ENCODE measurements around the gene TGFB1.

Gene TGFB1

GRCh38 chr19:41321600-41322270, 32.0 kb downstream of the TGFB1 start:
- H3K36me3 ChIP-seq (ENCODE audit: control insufficient read depth, insufficient read depth, low read length), result peaks cover 31% of the 10 kb centered on the region
- no peak overlapping the region for H3K27ac ChIP-seq (ENCODE audit: low read depth, low read length)
- H3K9ac ChIP-seq (ENCODE audit: low read length), result no peak overlapping the region
- peaks cover 27% of the 10 kb centered on the region for H3K4me1 ChIP-seq (ENCODE audit: control insufficient read depth, insufficient read depth, low read length)
- H3K4me3 ChIP-seq (ENCODE audit: low read length), result no peak overlapping the region
- H3K27me3 ChIP-seq (ENCODE audit: control insufficient read depth, insufficient read depth, low read length), result no peaks in the 10 kb centered on the region

- Histone ChIP-seq H3K4me1 (ENCODE audit: control insufficient read depth, insufficient read depth, low read length) (peaks cover 24% of the 10 kb centered on the region), H3K27ac (ENCODE audit: low read depth, low read length) (no peak overlapping the region), H3K27me3 (ENCODE audit: control insufficient read depth, insufficient read depth, low read length) (no peaks in the 10 kb centered on the region), H3K9ac (ENCODE audit: low read length) (no peak overlapping the region), H3K4me3 (ENCODE audit: low read length) (no peak overlapping the region), H3K36me3 (ENCODE audit: control insufficient read depth, insufficient read depth, low read length) (peaks cover 36% of the 10 kb centered on the region)
Measured at GRCh38 chr19:41321204-41321599, 32.5 kb downstream of the TGFB1 start.

GRCh38 chr19:41320568-41320967, 33.2 kb downstream of the TGFB1 start:
- H3K4me1 ChIP-seq (ENCODE audit: control insufficient read depth, insufficient read depth, low read length), result peaks cover 19% of the 10 kb centered on the region
- no peak overlapping the region for H3K4me3 ChIP-seq (ENCODE audit: low read length)
- no peaks in the 10 kb centered on the region for H3K27me3 ChIP-seq (ENCODE audit: control insufficient read depth, insufficient read depth, low read length)
- H3K9ac ChIP-seq (ENCODE audit: low read length), result no peak overlapping the region
- peaks cover 40% of the 10 kb centered on the region for H3K36me3 ChIP-seq (ENCODE audit: control insufficient read depth, insufficient read depth, low read length)
- no peak overlapping the region for H3K27ac ChIP-seq (ENCODE audit: low read depth, low read length)

- H3K9ac ChIP-seq (ENCODE audit: low read length), result no peak overlapping the region
- H3K27me3 ChIP-seq (ENCODE audit: control insufficient read depth, insufficient read depth, low read length), result no peaks in the 10 kb centered on the region
- H3K36me3 ChIP-seq (ENCODE audit: control insufficient read depth, insufficient read depth, low read length), result peaks cover 40% of the 10 kb centered on the region
- H3K4me1 ChIP-seq (ENCODE audit: control insufficient read depth, insufficient read depth, low read length), result peaks cover 19% of the 10 kb centered on the region
- no peak overlapping the region for H3K27ac ChIP-seq (ENCODE audit: low read depth, low read length)
- no peak overlapping the region for H3K4me3 ChIP-seq (ENCODE audit: low read length)
Measured at GRCh38 chr19:41320185-41320518, 33.6 kb downstream of the TGFB1 start.

- Histone ChIP-seq H3K4me1 (ENCODE audit: control insufficient read depth, insufficient read depth, low read length) (peaks cover 16% of the 10 kb centered on the region), H3K36me3 (ENCODE audit: control insufficient read depth, insufficient read depth, low read length) (peaks cover 40% of the 10 kb centered on the region), H3K27me3 (ENCODE audit: control insufficient read depth, insufficient read depth, low read length) (no peaks in the 10 kb centered on the region), H3K4me3 (ENCODE audit: low read length) (no peak overlapping the region), H3K27ac (ENCODE audit: low read depth, low read length) (no peak overlapping the region), H3K9ac (ENCODE audit: low read length) (no peak overlapping the region)
Measured at GRCh38 chr19:41319500-41320184, 34.1 kb downstream of the TGFB1 start.

- Histone ChIP-seq H3K4me1 (ENCODE audit: control insufficient read depth, insufficient read depth, low read length) (peaks cover 13% of the 10 kb centered on the region), H3K36me3 (ENCODE audit: control insufficient read depth, insufficient read depth, low read length) (peaks cover 42% of the 10 kb centered on the region), H3K9ac (ENCODE audit: low read length) (no peak overlapping the region), H3K4me3 (ENCODE audit: low read length) (no peak overlapping the region), H3K27ac (ENCODE audit: low read depth, low read length) (no peak overlapping the region), H3K27me3 (ENCODE audit: control insufficient read depth, insufficient read depth, low read length) (no peaks in the 10 kb centered on the region)
Measured at GRCh38 chr19:41318696-41319499, 34.8 kb downstream of the TGFB1 start.

GRCh38 chr19:41316306-41316920, 37.3 kb downstream of the TGFB1 start:
- Histone ChIP-seq H3K27ac (ENCODE audit: low read depth, low read length) (no peak overlapping the region), H3K36me3 (ENCODE audit: control insufficient read depth, insufficient read depth, low read length) (peaks cover 43% of the 10 kb centered on the region), H3K9ac (ENCODE audit: low read length) (no peak overlapping the region), H3K4me3 (ENCODE audit: low read length) (no peak overlapping the region), H3K27me3 (ENCODE audit: control insufficient read depth, insufficient read depth, low read length) (no peaks in the 10 kb centered on the region), H3K4me1 (ENCODE audit: control insufficient read depth, insufficient read depth, low read length) (no peaks in the 10 kb centered on the region)

GRCh38 chr19:41311613-41312012, 42.1 kb downstream of the TGFB1 start:
- Histone ChIP-seq H3K27me3 (ENCODE audit: control insufficient read depth, insufficient read depth, low read length) (no peaks in the 10 kb centered on the region), H3K9ac (ENCODE audit: low read length) (no peak overlapping the region), H3K4me3 (ENCODE audit: low read length) (no peak overlapping the region), H3K4me1 (ENCODE audit: control insufficient read depth, insufficient read depth, low read length) (peaks cover 15% of the 10 kb centered on the region), H3K36me3 (ENCODE audit: control insufficient read depth, insufficient read depth, low read length) (peaks cover 14% of the 10 kb centered on the region), H3K27ac (ENCODE audit: low read depth, low read length) (no peak overlapping the region)

- H3K36me3 ChIP-seq (ENCODE audit: control insufficient read depth, insufficient read depth, low read length), result peaks cover 14% of the 10 kb centered on the region
- peak overlapping the region; percentile 97 for H3K4me3 ChIP-seq (ENCODE audit: low read length)
- no peaks in the 10 kb centered on the region for H3K27me3 ChIP-seq (ENCODE audit: control insufficient read depth, insufficient read depth, low read length)
- no peak overlapping the region for H3K9ac ChIP-seq (ENCODE audit: low read length)
- H3K27ac ChIP-seq (ENCODE audit: low read depth, low read length), result no peak overlapping the region
- H3K4me1 ChIP-seq (ENCODE audit: control insufficient read depth, insufficient read depth, low read length), result peaks cover 15% of the 10 kb centered on the region
Measured at GRCh38 chr19:41311072-41311471, 42.6 kb downstream of the TGFB1 start.

GRCh38 chr19:41310033-41310831, 43.5 kb downstream of the TGFB1 start, which contains the start of gene CCDC97:
CCDC97 (plus strand) TSS chr19:41310172; CDS start chr19:41310311, 139 bp downstream.
- H3K36me3 ChIP-seq (ENCODE audit: control insufficient read depth, insufficient read depth, low read length), result peaks cover 18% of the 10 kb centered on the region
- H3K4me1 ChIP-seq (ENCODE audit: control insufficient read depth, insufficient read depth, low read length), result peaks cover 15% of the 10 kb centered on the region

GRCh38 chr19:41309180-41310032, 44.3 kb downstream of the TGFB1 start:
- no peaks in the 10 kb centered on the region for H3K27me3 ChIP-seq (ENCODE audit: control insufficient read depth, insufficient read depth, low read length)
- H3K9ac ChIP-seq (ENCODE audit: low read length), result peak overlapping the region; percentile 98
- peaks cover 25% of the 10 kb centered on the region for H3K36me3 ChIP-seq (ENCODE audit: control insufficient read depth, insufficient read depth, low read length)
- peak overlapping the region; percentile 97 for H3K27ac ChIP-seq (ENCODE audit: low read depth, low read length)
- peaks cover 15% of the 10 kb centered on the region for H3K4me1 ChIP-seq (ENCODE audit: control insufficient read depth, insufficient read depth, low read length)
- peak overlapping the region; percentile 97 for H3K4me3 ChIP-seq (ENCODE audit: low read length)

More at GRCh38 chr19:41310033-41310831, 43.5 kb downstream of the TGFB1 start, which contains the start of gene CCDC97:
- H3K27ac ChIP-seq (ENCODE audit: low read depth, low read length), result peak within 1 kb of the TSS; percentile 97
- H3K4me3 ChIP-seq (ENCODE audit: low read length), result peak within 1 kb of the TSS; percentile 97
- H3K9ac ChIP-seq (ENCODE audit: low read length), result peak within 1 kb of the TSS; percentile 98
- H3K27me3 ChIP-seq (ENCODE audit: control insufficient read depth, insufficient read depth, low read length), result no peaks in the 10 kb centered on the region
